GM12892 (cell line): Measurements from ENCODE around the gene PPM1H.
"Not testable (repeated sequence)": the region's sequence is repeated elsewhere in the genome, so short reads cannot be mapped to it uniquely, and the experiment has no call there.

Experiments used
- DNase-seq: peaks from one replicate; pipeline ENCODE4 v3.0.0; 2011; ENCODE audit not compliant: insufficient read length
- FAIRE-seq: peaks from 2 replicates; lab custom pipeline; 2011; peaks lifted over from hg19 to GRCh38; lab: Jason Lieb, UNC
- POLR2A ChIP-seq: IDR thresholded peaks from 2 replicates; pipeline ENCODE4 v1.6.1; 2011; ENCODE audit warnings: low read depth, low read length, control low read depth
- POLR2AphosphoS5 ChIP-seq: IDR thresholded peaks from 2 replicates; pipeline ENCODE4 v1.6.1; 2011; ENCODE audit warnings: low read depth, low read length, control low read depth
- TAF1 ChIP-seq: IDR thresholded peaks from 2 replicates; pipeline ENCODE4 v1.6.1; 2011; ENCODE audit warnings: low read depth, mild to moderate bottlenecking, control low read depth, low read length, borderline replicate concordance

PPM1H gene

DNA sequence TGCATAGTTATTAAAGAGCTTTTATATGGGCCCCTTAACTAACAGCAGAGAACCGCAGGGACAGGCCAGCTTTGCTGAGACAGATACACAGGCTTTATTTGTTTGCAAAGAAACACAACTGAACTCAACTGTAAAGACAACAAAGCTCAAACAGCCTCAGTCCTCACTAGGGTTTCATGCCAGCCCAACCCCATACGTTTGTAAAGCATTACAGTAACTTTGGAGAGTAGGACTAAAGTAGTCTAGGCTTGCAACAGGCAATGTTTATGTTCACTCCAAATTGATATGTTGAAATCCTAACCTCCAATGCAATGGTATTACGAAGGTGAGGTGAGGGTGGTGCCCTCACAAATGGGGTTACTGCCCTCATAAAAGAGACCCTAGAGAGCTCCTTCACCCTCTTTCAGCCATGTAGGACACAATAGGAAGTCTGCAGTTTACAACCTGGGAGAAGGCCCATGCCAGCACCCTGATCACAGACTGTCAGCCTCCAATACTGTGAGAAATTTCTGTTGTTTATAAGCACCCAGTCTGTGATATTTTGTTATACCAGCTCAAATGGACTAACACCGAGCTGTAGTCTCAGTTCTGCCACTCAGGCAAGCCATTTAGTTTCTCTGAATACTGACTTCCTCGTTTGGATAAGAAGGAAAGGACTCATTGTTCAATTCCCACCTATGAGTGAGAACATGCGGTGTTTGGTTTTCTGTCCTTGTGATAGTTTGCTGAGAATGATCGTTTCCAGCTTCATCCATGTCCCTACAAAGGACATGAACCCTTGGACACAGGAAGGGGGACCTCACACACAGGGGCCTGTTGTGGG lies 35.2 kb downstream of the PPM1H start:
- TF ChIP-seq POLR2A (no peak), POLR2AphosphoS5 (no peak), TAF1 (no peak)
- FAIRE-seq, result no peak

GRCh38 chr12:62898526-62898925 lies 36.4 kb downstream of the PPM1H start:
- TF ChIP-seq POLR2A (no peak), POLR2AphosphoS5 (no peak), TAF1 (no peak)

More for the DNA sequence above, 35.2 kb downstream of the PPM1H start:
- DNase-seq, result no peak

DNA sequence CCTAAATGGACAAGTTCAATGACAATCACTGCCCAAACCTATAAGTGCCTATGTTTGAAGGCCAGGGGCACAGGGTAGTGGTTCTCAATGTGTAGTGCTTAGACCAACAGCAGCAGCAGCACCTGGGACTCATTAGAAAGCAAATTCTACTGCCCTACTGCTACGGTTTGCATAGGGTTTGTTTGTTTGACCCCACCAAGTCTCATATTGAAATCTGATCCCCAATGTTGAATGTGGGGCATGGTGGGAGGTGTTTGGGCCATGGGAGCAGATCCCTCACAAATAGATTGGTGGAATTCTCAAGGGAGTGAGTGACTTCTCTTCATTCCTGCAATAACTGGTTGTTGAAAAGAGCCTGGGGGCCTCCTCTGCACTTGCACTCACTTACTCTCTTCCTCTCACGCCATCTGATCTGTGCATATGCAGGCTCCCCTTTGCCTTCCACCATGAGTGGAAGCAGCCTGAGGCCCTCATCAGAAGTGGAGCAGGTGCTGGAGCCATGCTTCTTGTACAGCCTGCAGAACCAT lies 39.5 kb downstream of the PPM1H start:
- TF ChIP-seq TAF1, result no peak
- TF ChIP-seq POLR2AphosphoS5, result no peak

More at GRCh38 chr12:62898526-62898925, 36.4 kb downstream of the PPM1H start:
- DNase-seq (no peak), FAIRE-seq (no peak)

DNA sequence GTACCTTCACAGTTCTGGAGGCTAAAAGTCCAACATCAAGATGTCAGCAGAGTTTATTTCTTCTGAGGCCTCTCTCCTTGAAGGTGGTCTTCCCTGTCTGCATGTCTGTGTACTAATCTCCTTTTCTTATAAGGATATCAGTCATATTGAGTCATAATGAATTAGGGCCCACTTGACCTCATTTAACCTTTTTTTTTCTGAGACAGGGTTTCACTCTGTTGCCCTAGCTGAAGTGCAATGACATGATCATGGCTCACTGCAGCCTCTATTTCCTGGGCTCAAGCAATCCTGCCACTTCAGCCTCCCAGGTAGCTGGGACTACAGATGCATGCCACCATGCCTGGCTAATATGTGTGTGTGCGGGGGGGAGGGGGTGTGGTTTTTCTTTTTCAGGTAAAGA lies 41.7 kb downstream of the PPM1H start:
- TF ChIP-seq TAF1, result no peak
- TF ChIP-seq POLR2A, result no peak
- no peak for TF ChIP-seq POLR2AphosphoS5
- DNase-seq (no peak), FAIRE-seq (no peak)

More for the DNA sequence above, 39.5 kb downstream of the PPM1H start:
- DNase-seq (no peak), FAIRE-seq (no peak)

DNA sequence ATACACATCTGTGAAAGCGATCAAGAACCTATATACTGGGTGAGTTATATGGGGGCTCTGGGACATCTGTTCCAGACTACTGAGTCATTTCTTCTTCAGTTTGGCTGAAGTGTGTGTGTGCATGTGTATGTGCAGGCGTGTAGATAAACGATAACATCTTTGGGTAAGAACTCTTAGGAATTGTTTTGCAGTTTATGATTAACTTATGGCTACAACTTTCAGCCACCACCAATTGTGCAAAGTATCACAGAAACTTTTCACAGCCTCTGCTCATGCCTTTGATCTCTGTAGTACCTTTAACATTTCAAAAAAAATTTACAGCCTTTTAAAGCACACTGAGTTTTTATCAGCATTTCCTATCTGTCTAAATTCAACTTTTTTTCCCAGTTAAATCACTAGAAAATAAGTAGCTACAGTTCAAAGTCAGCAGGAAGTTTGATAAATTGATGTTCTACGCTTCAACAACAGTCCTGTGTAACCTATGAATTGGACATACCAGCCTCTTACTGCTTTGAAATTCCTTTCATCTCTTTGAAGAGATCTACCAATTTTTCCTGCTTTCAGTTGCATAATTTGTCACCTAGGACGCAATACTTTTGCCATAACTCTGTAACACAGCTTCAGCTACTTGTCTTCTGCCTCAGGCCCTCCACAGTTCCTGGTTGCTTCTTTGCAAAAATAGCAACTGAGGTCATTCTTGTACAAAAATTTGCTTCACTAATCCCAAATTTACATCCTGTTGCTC lies 43.0 kb downstream of the PPM1H start:
- no peak for DNase-seq
- TF ChIP-seq POLR2AphosphoS5 (no peak), POLR2A (no peak), TAF1 (no peak)
- FAIRE-seq, result no peak

DNA sequence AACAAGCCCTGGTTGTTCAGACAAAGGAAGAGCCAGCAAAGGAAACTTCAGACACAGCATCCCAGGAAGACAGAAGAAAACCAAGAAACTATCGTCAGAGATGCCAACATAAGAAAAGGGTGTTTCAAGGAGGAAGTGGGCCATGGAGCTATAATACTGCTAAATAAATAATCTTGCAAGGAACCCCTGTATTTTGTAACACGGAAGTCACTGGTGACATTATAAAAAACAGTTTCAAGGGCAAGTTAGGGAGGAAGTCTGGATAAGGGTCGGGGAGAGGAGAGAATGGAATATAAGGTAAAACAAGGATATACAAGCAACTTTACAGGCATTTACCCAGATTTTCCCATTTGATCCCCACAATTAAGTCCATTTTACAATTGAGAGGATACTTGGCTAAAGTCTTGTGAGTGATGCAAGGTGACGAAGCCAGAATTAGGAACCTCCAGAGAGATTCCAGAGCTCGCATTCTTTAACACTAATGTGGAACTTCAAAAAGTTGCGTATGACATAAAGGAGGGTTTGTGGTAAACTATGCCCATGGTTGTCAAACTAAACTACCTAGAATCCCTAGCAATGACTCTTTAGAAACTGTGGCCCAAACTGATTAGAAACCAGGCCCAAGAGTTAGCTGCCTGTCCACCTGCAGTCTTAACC lies 46.4 kb downstream of the PPM1H start:
- TF ChIP-seq POLR2AphosphoS5, result no peak
- TF ChIP-seq TAF1, result no peak
- no peak for TF ChIP-seq POLR2A
- DNase-seq, result no peak
- FAIRE-seq, result no peak

GRCh38 chr12:62886796-62887195 lies 48.2 kb downstream of the PPM1H start:
- FAIRE-seq (no peak), DNase-seq (no peak)
- TF ChIP-seq POLR2AphosphoS5 (no peak), POLR2A (no peak), TAF1 (no peak)

- no peak for TF ChIP-seq POLR2AphosphoS5
- no peak for TF ChIP-seq TAF1
- TF ChIP-seq POLR2A, result no peak
- FAIRE-seq (no peak), DNase-seq (no peak)
Observed at GRCh38 chr12:62885242-62885641, 49.7 kb downstream of the PPM1H start.

DNA sequence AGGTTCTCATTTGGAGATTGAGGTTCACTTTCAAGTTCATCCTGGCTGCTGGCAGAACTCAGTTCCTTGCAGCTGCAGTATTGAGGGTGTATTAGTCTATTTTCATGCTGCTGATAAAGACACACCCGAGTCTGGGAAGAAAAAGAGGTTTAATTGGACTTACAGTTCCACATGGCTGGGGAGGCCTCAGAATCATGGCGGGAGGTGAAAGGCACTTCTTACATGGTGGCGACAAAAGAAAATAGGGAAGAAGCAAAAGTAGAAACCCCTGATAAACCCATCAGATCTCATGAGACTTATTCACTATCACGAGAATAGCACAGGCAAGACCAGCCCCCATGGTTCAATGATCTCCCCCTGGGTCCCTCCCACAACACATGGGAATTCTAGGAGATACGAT lies 50.1 kb downstream of the PPM1H start:
- DNase-seq, FAIRE-seq: not testable (repeated sequence)

GRCh38 chr12:62882696-62883095 lies 52.3 kb downstream of the PPM1H start:
- no peak for DNase-seq
- no peak for FAIRE-seq
- TF ChIP-seq TAF1 (no peak), POLR2A (no peak), POLR2AphosphoS5 (no peak)

DNA sequence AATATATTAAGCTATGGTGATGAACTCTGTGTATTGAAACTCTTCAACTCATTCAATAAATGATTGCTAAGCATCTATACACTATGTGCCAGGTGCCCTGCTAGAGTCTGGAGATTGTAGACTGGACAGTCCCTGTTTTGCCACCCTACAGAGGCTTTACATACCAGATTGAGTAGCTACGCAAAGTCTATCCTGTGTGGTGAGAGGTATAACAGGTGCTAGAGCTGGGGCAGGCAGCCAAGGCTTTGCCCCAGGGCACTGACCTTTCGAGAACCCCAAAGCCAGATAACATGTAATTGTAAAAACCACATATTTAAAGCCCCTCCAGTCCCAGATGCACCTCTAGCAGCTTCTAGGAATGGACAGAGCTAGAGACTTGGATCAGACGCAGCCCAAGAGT lies 52.8 kb downstream of the PPM1H start:
- DNase-seq, result no peak
- TF ChIP-seq TAF1 (no peak), POLR2AphosphoS5 (no peak), POLR2A (no peak)
- FAIRE-seq, result no peak

DNA sequence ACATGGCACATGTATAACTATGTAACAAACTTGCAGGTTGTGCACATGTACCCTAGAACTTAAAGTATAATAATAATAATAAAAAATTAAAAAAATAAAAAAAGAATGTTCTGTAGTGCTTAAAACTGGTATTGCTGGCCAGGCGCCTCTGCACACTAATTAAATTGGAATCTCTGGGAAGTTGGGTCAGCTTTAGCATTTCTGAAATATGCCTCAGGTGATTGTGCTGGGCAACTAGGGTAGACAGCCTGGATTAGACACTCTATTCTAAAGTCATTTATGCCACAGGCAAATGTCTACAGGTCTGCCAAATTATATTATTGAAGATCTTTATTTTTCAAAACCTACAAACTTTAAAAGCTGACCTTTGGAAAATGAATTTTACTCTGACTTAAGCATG lies 55.3 kb downstream of the PPM1H start:
- no peak for FAIRE-seq
- TF ChIP-seq POLR2AphosphoS5 (no peak), POLR2A (no peak), TAF1 (no peak)
- no peak for DNase-seq

DNA sequence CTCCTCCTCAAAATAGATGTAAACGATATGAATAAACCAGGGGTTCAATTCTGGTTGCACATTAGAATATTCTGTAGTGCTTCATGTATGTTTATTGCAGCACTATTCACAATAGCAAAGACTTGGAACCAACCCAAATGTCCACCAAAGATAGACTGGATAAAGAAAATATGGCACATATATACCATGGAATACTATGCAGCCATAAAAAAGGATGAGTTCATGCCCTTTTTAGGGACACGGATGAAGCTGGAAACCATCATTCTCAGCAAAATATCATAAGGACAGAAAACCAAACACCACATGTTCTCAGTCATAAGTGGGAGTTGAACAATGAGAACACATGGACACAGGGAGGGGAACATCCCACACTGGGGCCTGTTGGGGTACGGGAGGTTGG lies 55.7 kb downstream of the PPM1H start:
- not testable (repeated sequence) for DNase-seq, FAIRE-seq
